Measurements from ENCODE around the gene DDIAS. TPM values are rescaled to one million over a fixed set of nuclear protein-coding genes. Genes with fewer than 3 reads are reported as not detected.

The DDIAS gene
- polyA plus RNA-seq, 1 experiment: 2.9 TPM

- no peak overlapping the region for H3K4me3 ChIP-seq (ENCODE audit: low read depth, low read length)
- ChIA-PET POLR2A (no interaction called here), CTCF (interaction anchor here (1.2 to 1.9 kb wide), 4 partner anchors 88 to 387 kb away, joined by 4 to 12 read pairs (median 7); no protein-coding TSS in a partner anchor)
- TF ChIP-seq CTCF (IDR thresholded peaks at IDR 0.05; ENCODE audit: low read depth, low read length): no peak
- H3K27ac ChIP-seq (ENCODE audit: low read depth, low read length): no peak overlapping the region
- H3K27me3 ChIP-seq (ENCODE audit: control insufficient read depth, insufficient read depth, low read length): no peaks in the 10 kb centered on the region
- no peaks in the 10 kb centered on the region for H3K9me3 ChIP-seq (ENCODE audit: control insufficient read depth, insufficient read depth, low read length)
- no peak for DNase-seq (ENCODE audit: low read depth, low spot score)
Observed at GRCh38 chr11:82863209-82863608, 38.3 kb upstream of the DDIAS start.

- POLR2A ChIA-PET: no interaction called here
- CTCF ChIA-PET: interaction anchor here (1.0 to 2.8 kb wide), 2 partner anchors 88 to 147 kb away, joined by 3 to 12 read pairs; no protein-coding TSS in a partner anchor
- no peaks in the 10 kb centered on the region for H3K27me3 ChIP-seq (ENCODE audit: control insufficient read depth, insufficient read depth, low read length)
- H3K4me3 ChIP-seq (ENCODE audit: low read depth, low read length): no peak overlapping the region
- no peak for DNase-seq (ENCODE audit: low read depth, low spot score)
- H3K9me3 ChIP-seq (ENCODE audit: control insufficient read depth, insufficient read depth, low read length): no peaks in the 10 kb centered on the region
- H3K27ac ChIP-seq (ENCODE audit: low read depth, low read length): no peak overlapping the region
- peak; percentile 60 for TF ChIP-seq CTCF (IDR thresholded peaks at IDR 0.05; ENCODE audit: low read depth, low read length)
Observed at GRCh38 chr11:82864268-82864667, 37.3 kb upstream of the DDIAS start.

- no peak for TF ChIP-seq CTCF (IDR thresholded peaks at IDR 0.05; ENCODE audit: low read depth, low read length)
- ChIA-PET POLR2A (no interaction called here), CTCF (interaction anchor here (0.7 to 4.2 kb wide), 7 partner anchors 14 to 149 kb away, joined by 3 to 72 read pairs (median 12); partner anchors contain the start of gene DDIAS)
- Histone ChIP-seq H3K9me3 (ENCODE audit: control insufficient read depth, insufficient read depth, low read length) (no peaks in the 10 kb centered on the region), H3K27me3 (ENCODE audit: control insufficient read depth, insufficient read depth, low read length) (no peaks in the 10 kb centered on the region), H3K4me3 (ENCODE audit: low read depth, low read length) (no peak overlapping the region), H3K27ac (ENCODE audit: low read depth, low read length) (no peak overlapping the region)
- DNase-seq (ENCODE audit: low read depth, low spot score): no peak
Observed at GRCh38 chr11:82865841-82866240, 35.7 kb upstream of the DDIAS start.

- TF ChIP-seq CTCF (IDR thresholded peaks at IDR 0.05; ENCODE audit: low read depth, low read length): peak; percentile 76
Observed at GRCh38 chr11:82867495-82868082, 33.9 kb upstream of the DDIAS start.

DNA sequence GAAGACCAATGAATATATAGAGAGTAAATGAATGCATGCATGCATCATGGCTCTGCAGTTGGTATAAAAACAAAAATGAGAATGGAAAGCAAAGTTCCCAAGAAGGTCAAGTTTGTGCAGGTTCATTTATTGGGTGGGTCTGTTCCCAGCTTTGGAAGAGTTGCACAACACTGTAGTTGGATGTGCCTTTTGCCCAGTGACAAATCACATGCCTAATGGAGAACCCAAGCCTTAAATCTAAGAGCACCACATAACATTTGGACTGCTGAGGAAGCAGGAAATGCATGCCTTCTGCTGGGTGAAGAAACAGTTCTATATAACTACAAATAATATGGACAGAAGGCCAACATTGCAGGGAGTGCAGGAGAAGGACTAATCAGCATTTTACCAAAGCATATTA lies 31.9 kb upstream of the DDIAS start:
- ChIA-PET POLR2A (no interaction called here), CTCF (interaction anchor here (4.0 kb wide), 1 partner anchor 380 kb away, joined by 69 read pairs; no protein-coding TSS in a partner anchor)
- no peak for TF ChIP-seq CTCF (IDR thresholded peaks at IDR 0.05; ENCODE audit: low read depth, low read length)

More at GRCh38 chr11:82867495-82868082, 33.9 kb upstream of the DDIAS start:
- H3K27ac ChIP-seq (ENCODE audit: low read depth, low read length): no peak overlapping the region
- ChIA-PET POLR2A (interaction anchor here (0.8 kb wide), 1 partner anchor 8 kb away, joined by 3 read pairs; no protein-coding TSS in a partner anchor), CTCF (interaction anchor here (0.5 to 4.2 kb wide), 82 partner anchors 8 to 1191 kb away, joined by 3 to 72 read pairs (median 5); partner anchors contain the start of genes DDIAS, FAM181B, PRCP and RAB30)
- DNase-seq (ENCODE audit: low read depth, low spot score): peak; percentile 48
- H3K27me3 ChIP-seq (ENCODE audit: control insufficient read depth, insufficient read depth, low read length): no peaks in the 10 kb centered on the region
- H3K4me3 ChIP-seq (ENCODE audit: low read depth, low read length): no peak overlapping the region; the same call in 1 of the 2 replicates
- H3K9me3 ChIP-seq (ENCODE audit: control insufficient read depth, insufficient read depth, low read length): no peaks in the 10 kb centered on the region

More for the DNA sequence above, 31.9 kb upstream of the DDIAS start:
- Histone ChIP-seq H3K27ac (ENCODE audit: low read depth, low read length) (no peak overlapping the region), H3K27me3 (ENCODE audit: control insufficient read depth, insufficient read depth, low read length) (no peaks in the 10 kb centered on the region), H3K4me3 (ENCODE audit: low read depth, low read length) (no peak overlapping the region), H3K9me3 (ENCODE audit: control insufficient read depth, insufficient read depth, low read length) (no peaks in the 10 kb centered on the region)
- no peak for DNase-seq (ENCODE audit: low read depth, low spot score)

Measured in AG04450 (cell line).